ENCODE results near the gene KRTAP12-3. TPM values are rescaled to one million over a fixed set of nuclear protein-coding genes. Genes with fewer than 3 reads are reported as not detected.
"Not testable (repeated sequence)": the region's sequence is repeated elsewhere in the genome, so short reads cannot be mapped to it uniquely, and the experiment has no call there.

KRTAP12-3 gene
- total RNA-seq, 6 donors from 2014 or later: not detected

- Histone ChIP-seq H3K36me3 (no peaks in the 10 kb centered on the region), H3K27me3 (no peaks in the 10 kb centered on the region), H3K4me3 (no peak within 1 kb of the TSS), H3K9me3 (no peaks in the 10 kb centered on the region), H3K4me1 (no peaks in the 10 kb centered on the region), H3K27ac (no peak within 1 kb of the TSS)
- ATAC-seq (ENCODE audit: low FRiP score in 2 of 2) (no peak), DNase-seq (peak in 1 of 2 donors; percentile 77)
- WGBS, 2 donors: 75 to 78% methylated on average over 23 of the region's 23 CpGs
- TF ChIP-seq CTCF (IDR thresholded peaks at IDR 0.05) (no peak), POLR2A (IDR thresholded peaks at IDR 0.05) (no peak), POLR2AphosphoS5 (IDR thresholded peaks at IDR 0.05) (no peak), EP300 (IDR thresholded peaks at IDR 0.05) (no peak)
Measured at GRCh38 chr21:44681861-44682579, 24.3 kb downstream of the KRTAP12-3 start, which contains the start of gene KRTAP12-1. Gene KRTAP12-1 (minus strand): TSS chr21:44682163. CDS start chr21:44682123, 40 bp downstream.

- H3K36me3 ChIP-seq: no peaks in the 10 kb centered on the region
- no peaks in the 10 kb centered on the region for H3K4me1 ChIP-seq
- H3K4me3 ChIP-seq: no peak overlapping the region
- H3K27ac ChIP-seq: no peak overlapping the region
- TF ChIP-seq POLR2A (IDR thresholded peaks at IDR 0.05): no peak
- TF ChIP-seq EP300 (IDR thresholded peaks at IDR 0.05): no peak
- no peak for TF ChIP-seq POLR2AphosphoS5 (IDR thresholded peaks at IDR 0.05)
- no peak for TF ChIP-seq CTCF (IDR thresholded peaks at IDR 0.05)
- WGBS, 2 donors: 75 to 82% methylated on average over 14 to 15 of the region's 15 CpGs
- no peaks in the 10 kb centered on the region for H3K9me3 ChIP-seq
- no peak for DNase-seq
- H3K27me3 ChIP-seq: no peaks in the 10 kb centered on the region
- no peak for ATAC-seq (ENCODE audit: low FRiP score in 2 of 2)
Measured at GRCh38 chr21:44682580-44683151, 24.9 kb downstream of the KRTAP12-3 start.

- 72 to 76% methylated on average over 7 of the region's 7 CpGs for WGBS, 2 donors
- no peaks in the 10 kb centered on the region for H3K4me1 ChIP-seq
- no peak overlapping the region for H3K27ac ChIP-seq
Measured at GRCh38 chr21:44684077-44684476, 26.3 kb downstream of the KRTAP12-3 start.

GRCh38 chr21:44684483-44684882 is 26.8 kb downstream of the KRTAP12-3 start:
- H3K27ac ChIP-seq: no peak overlapping the region
- no peak for DNase-seq
- ATAC-seq (ENCODE audit: low FRiP score in 2 of 2): no peak
- H3K9me3 ChIP-seq: no peaks in the 10 kb centered on the region
- H3K4me1 ChIP-seq: no peaks in the 10 kb centered on the region
- H3K36me3 ChIP-seq: no peaks in the 10 kb centered on the region
- H3K27me3 ChIP-seq: no peaks in the 10 kb centered on the region
- 67 to 76% methylated on average over 6 of the region's 6 CpGs for WGBS, 2 donors
- H3K4me3 ChIP-seq: no peak overlapping the region
- no peak for TF ChIP-seq POLR2AphosphoS5 (IDR thresholded peaks at IDR 0.05)
- TF ChIP-seq POLR2A (IDR thresholded peaks at IDR 0.05): no peak
- no peak for TF ChIP-seq EP300 (IDR thresholded peaks at IDR 0.05)
- TF ChIP-seq CTCF (IDR thresholded peaks at IDR 0.05): no peak

More at GRCh38 chr21:44684077-44684476, 26.3 kb downstream of the KRTAP12-3 start:
- Histone ChIP-seq H3K36me3 (no peaks in the 10 kb centered on the region), H3K4me3 (no peak overlapping the region), H3K27me3 (no peaks in the 10 kb centered on the region), H3K9me3 (no peaks in the 10 kb centered on the region)
- DNase-seq: no peak
- TF ChIP-seq POLR2AphosphoS5 (IDR thresholded peaks at IDR 0.05) (no peak), CTCF (IDR thresholded peaks at IDR 0.05) (no peak), EP300 (IDR thresholded peaks at IDR 0.05) (no peak), POLR2A (IDR thresholded peaks at IDR 0.05) (no peak)
- ATAC-seq (ENCODE audit: low FRiP score in 2 of 2): no peak

GRCh38 chr21:44685050-44685449 is 27.3 kb downstream of the KRTAP12-3 start:
- not testable (repeated sequence) for H3K27ac ChIP-seq, H3K36me3 ChIP-seq, H3K27me3 ChIP-seq, H3K4me1 ChIP-seq, H3K4me3 ChIP-seq, H3K9me3 ChIP-seq, DNase-seq
- WGBS, 2 donors: 67 to 92% methylated on average over 6 of the region's 6 CpGs
- ATAC-seq (ENCODE audit: low FRiP score in 2 of 2): peak in 1 of 2 donors; percentile 15

Measured in upper lobe of left lung (tissue), 6 donors.